ENCODE measurements around the gene VAT1L. TPM values are rescaled to one million over a fixed set of nuclear protein-coding genes. Genes with fewer than 3 reads are reported as not detected.

Gene VAT1L
- total RNA-seq, 1 donor from 2014 or later = 17.9 TPM

DNA sequence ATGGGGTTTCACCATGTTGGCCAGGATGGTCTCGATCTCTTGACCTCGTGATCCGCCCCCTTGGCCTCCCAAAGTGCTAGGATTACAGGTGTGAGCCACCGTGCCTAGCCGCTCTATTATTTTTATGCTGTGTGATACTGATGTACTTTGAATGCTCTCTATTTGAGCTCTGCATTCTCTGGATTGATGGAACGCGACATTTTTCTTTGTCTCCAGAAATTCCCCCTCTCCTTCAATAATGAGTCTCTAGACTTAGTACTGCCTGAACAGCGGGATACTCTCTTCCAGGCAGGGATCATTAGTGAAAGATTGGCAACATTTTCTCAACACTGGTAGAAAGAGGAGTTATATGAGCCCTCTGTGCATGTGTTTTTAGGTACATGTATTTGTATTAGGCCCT is 140.6 kb downstream of the VAT1L start:
- H3K36me3 Mint-ChIP-seq (ENCODE audit: unreplicated experiment) = no peaks in the 10 kb centered on the region
- no peaks in the 10 kb centered on the region for H3K27me3 Mint-ChIP-seq (ENCODE audit: unreplicated experiment)
- no peaks in the 10 kb centered on the region for H3K4me1 Mint-ChIP-seq (ENCODE audit: low read depth, unreplicated experiment)
- H3K9me3 Mint-ChIP-seq (ENCODE audit: unreplicated experiment) = peaks cover 2% of the 10 kb centered on the region
- no peak for DNase-seq
- TF ChIP-seq, protein P1, sequence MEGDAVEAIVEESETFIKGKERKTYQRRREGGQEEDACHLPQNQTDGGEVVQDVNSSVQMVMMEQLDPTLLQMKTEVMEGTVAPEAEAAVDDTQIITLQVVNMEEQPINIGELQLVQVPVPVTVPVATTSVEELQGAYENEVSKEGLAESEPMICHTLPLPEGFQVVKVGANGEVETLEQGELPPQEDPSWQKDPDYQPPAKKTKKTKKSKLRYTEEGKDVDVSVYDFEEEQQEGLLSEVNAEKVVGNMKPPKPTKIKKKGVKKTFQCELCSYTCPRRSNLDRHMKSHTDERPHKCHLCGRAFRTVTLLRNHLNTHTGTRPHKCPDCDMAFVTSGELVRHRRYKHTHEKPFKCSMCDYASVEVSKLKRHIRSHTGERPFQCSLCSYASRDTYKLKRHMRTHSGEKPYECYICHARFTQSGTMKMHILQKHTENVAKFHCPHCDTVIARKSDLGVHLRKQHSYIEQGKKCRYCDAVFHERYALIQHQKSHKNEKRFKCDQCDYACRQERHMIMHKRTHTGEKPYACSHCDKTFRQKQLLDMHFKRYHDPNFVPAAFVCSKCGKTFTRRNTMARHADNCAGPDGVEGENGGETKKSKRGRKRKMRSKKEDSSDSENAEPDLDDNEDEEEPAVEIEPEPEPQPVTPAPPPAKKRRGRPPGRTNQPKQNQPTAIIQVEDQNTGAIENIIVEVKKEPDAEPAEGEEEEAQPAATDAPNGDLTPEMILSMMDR (IDR thresholded peaks at IDR 0.05; ENCODE audit: partially characterized antibody, unreplicated experiment) = no peak
- H3K4me3 Mint-ChIP-seq (ENCODE audit: unreplicated experiment) = no peak overlapping the region
- no peak overlapping the region for H3K27ac Mint-ChIP-seq (ENCODE audit: unreplicated experiment)

DNA sequence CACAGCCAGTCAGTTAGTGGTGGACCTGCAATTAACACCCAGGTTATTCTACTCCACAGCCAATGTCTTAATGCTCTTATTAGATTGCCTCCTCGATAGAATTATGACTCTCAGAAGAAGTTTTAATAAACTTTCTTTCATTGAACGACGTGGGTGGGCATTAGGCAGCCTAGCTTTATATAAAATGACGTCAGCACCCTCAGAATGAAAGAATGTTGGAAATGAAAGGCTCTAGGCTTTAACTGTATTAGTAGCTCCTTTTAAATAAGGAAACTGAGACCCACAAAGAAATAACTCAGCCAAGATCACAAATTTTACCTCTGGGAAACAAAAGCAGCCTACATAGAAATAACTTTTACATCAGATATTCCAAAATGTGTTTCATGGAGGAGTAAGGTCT is 142.7 kb downstream of the VAT1L start:
- no peak for DNase-seq
- Mint-ChIP-seq H3K27me3 (ENCODE audit: unreplicated experiment) (no peaks in the 10 kb centered on the region), H3K9me3 (ENCODE audit: unreplicated experiment) (no peaks in the 10 kb centered on the region), H3K4me3 (ENCODE audit: unreplicated experiment) (no peak overlapping the region), H3K4me1 (ENCODE audit: low read depth, unreplicated experiment) (no peaks in the 10 kb centered on the region), H3K27ac (ENCODE audit: unreplicated experiment) (no peak overlapping the region), H3K36me3 (ENCODE audit: unreplicated experiment) (no peaks in the 10 kb centered on the region)
- TF ChIP-seq, protein P1 (IDR thresholded peaks at IDR 0.05; ENCODE audit: partially characterized antibody, unreplicated experiment) = no peak

DNA sequence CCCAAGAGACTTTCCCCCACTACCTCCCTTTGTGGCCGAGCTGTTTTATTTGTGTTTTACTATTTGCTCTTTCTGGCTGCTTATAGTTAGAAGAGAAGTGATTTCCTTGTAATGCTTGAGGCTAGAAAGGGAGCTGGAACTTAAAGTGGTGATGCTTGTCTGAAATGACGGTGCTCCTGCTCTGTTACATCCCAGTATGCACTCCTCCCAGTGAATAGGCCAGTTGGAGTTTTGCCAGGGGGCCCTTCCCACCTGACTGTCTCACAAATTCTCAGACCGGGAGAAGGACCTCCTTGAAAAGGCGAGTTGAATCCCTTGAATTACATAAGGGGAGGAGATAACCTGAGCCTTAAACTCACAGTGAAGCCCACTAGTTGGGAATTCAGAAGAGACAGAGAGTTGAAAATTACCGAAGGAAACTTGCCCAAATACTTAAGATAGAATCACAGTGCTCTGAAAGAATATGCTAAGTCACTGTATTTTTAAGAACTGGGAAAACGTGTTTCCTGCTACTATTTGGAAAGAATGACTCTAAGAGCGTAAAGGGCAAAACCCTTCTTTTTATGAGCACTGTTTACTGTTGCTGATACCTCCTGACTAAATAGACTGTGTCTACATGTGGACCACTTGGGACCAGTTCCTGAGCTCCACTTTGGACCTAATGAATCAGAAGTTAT is 149.2 kb downstream of the VAT1L start:
- Mint-ChIP-seq H3K36me3 (ENCODE audit: unreplicated experiment) (no peaks in the 10 kb centered on the region), H3K9me3 (ENCODE audit: unreplicated experiment) (no peaks in the 10 kb centered on the region), H3K4me1 (ENCODE audit: low read depth, unreplicated experiment) (no peaks in the 10 kb centered on the region), H3K27me3 (ENCODE audit: unreplicated experiment) (peaks cover 1% of the 10 kb centered on the region), H3K4me3 (ENCODE audit: unreplicated experiment) (no peak overlapping the region), H3K27ac (ENCODE audit: unreplicated experiment) (no peak overlapping the region)
- TF ChIP-seq, protein P1 (IDR thresholded peaks at IDR 0.05; ENCODE audit: partially characterized antibody, unreplicated experiment) = no peak
- DNase-seq = no peak

- TF ChIP-seq, protein P1 (IDR thresholded peaks at IDR 0.05; ENCODE audit: partially characterized antibody, unreplicated experiment) = no peak
- no peak for DNase-seq
- no peaks in the 10 kb centered on the region for H3K36me3 Mint-ChIP-seq (ENCODE audit: unreplicated experiment)
- no peak overlapping the region for H3K27ac Mint-ChIP-seq (ENCODE audit: unreplicated experiment)
- no peak overlapping the region for H3K4me3 Mint-ChIP-seq (ENCODE audit: unreplicated experiment)
- no peaks in the 10 kb centered on the region for H3K9me3 Mint-ChIP-seq (ENCODE audit: unreplicated experiment)
- peaks cover 1% of the 10 kb centered on the region for H3K27me3 Mint-ChIP-seq (ENCODE audit: unreplicated experiment)
- H3K4me1 Mint-ChIP-seq (ENCODE audit: low read depth, unreplicated experiment) = no peaks in the 10 kb centered on the region
These were observed 150.5 kb downstream of the VAT1L start for GRCh38 chr16:77938913-77939312.

DNA sequence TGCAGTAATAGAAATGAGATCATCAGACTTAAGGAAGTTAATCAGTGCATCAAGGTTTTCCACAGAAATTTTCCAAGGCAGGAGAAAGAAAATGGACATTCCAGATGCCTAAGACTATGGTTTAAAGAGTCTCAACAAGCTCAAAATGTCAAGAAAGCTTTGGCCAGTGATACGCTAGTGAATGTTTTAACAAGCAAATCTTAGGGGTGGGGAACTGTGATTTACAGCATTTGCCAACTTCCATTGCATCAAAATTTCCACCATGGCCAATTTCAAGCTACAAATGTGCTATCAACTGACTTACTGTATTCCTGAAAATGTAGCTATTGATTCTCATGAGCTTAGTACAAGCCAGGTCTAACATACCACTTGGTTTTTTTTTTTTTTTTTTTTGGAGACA is 151.6 kb downstream of the VAT1L start:
- no peaks in the 10 kb centered on the region for H3K9me3 Mint-ChIP-seq (ENCODE audit: unreplicated experiment)
- TF ChIP-seq, protein P1 (IDR thresholded peaks at IDR 0.05; ENCODE audit: partially characterized antibody, unreplicated experiment) = no peak
- no peaks in the 10 kb centered on the region for H3K4me1 Mint-ChIP-seq (ENCODE audit: low read depth, unreplicated experiment)
- H3K36me3 Mint-ChIP-seq (ENCODE audit: unreplicated experiment) = no peaks in the 10 kb centered on the region
- no peak overlapping the region for H3K27ac Mint-ChIP-seq (ENCODE audit: unreplicated experiment)
- peaks cover 1% of the 10 kb centered on the region for H3K27me3 Mint-ChIP-seq (ENCODE audit: unreplicated experiment)
- no peak overlapping the region for H3K4me3 Mint-ChIP-seq (ENCODE audit: unreplicated experiment)
- no peak for DNase-seq

Data from glutamatergic neuron (in vitro differentiated cells).